GM12875 (cell line): ENCODE measurements around the gene TBX15.

Source experiments
- H3K4me3 ChIP-seq: one replicate; pipeline ENCODE4 v1.5.1; 2011; ENCODE audit warnings: low read depth, low read length, control low read depth
- TF ChIP-seq, protein P1 (sequence below): IDR thresholded peaks from 2 replicates; pipeline ENCODE4 v1.5.1; 2011; ENCODE audit warnings: low read depth, mild to moderate bottlenecking, control low read depth, inconsistent platforms, low read length, moderate library complexity, borderline replicate concordance; ENCODE audit not compliant: insufficient read depth

The TBX15 gene

GRCh38 chr1:118995312-118996016 lies 7.3 kb upstream of the TBX15 start:
- TF ChIP-seq, protein P1, sequence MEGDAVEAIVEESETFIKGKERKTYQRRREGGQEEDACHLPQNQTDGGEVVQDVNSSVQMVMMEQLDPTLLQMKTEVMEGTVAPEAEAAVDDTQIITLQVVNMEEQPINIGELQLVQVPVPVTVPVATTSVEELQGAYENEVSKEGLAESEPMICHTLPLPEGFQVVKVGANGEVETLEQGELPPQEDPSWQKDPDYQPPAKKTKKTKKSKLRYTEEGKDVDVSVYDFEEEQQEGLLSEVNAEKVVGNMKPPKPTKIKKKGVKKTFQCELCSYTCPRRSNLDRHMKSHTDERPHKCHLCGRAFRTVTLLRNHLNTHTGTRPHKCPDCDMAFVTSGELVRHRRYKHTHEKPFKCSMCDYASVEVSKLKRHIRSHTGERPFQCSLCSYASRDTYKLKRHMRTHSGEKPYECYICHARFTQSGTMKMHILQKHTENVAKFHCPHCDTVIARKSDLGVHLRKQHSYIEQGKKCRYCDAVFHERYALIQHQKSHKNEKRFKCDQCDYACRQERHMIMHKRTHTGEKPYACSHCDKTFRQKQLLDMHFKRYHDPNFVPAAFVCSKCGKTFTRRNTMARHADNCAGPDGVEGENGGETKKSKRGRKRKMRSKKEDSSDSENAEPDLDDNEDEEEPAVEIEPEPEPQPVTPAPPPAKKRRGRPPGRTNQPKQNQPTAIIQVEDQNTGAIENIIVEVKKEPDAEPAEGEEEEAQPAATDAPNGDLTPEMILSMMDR: no peak

GRCh38 chr1:118993700-118994026 lies 5.5 kb upstream of the TBX15 start:
- TF ChIP-seq, protein P1: no peak
- H3K4me3 ChIP-seq: no peak overlapping the region

More at GRCh38 chr1:118995312-118996016, 7.3 kb upstream of the TBX15 start:
- H3K4me3 ChIP-seq: no peak overlapping the region

DNA sequence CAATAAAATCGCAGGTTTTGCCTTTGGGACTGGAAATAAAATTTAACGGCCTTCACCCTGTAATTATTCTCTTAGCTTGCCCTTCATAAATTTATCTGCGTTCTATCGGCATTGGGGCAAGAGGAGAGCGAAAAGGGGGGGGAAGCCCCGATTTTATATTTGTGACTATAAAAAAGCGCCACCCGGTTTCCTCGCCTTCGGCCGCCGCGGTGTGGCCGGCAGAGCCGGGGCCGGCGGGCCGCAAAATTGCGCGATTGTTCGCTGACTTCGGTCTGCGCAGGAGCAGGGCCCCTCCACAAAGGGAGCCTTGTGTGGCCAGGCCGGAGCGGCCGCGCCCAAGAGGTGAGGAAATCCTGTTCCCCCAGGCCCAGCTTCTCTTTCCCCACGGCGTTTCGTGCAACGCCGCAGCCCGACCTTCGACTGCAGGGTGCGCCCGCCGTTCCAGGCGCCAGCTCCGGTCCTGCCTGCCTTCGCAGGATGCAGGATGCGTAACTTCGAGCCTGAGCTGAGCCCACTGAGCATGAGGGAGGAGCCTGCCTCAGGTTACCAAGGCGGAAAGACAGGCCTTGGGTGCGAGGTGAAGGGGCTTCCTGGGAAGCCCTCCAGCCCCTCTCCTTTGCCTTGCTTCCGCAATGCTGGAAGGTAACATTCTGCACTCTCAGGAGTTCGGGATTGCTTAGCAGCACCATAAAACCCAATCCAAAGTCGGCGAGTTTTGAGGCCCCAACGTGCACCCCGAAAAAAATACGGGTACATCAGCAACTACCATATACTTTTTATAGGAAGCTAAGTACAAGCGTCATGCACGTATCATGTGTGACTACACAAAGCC lies 4.9 kb upstream of the TBX15 start:
- TF ChIP-seq, protein P1: no peak
- H3K4me3 ChIP-seq: no peak overlapping the region

- H3K4me3 ChIP-seq: no peak overlapping the region
- TF ChIP-seq, protein P1: no peak
These were observed 4.2 kb upstream of the TBX15 start for GRCh38 chr1:118992237-118992825.

- TF ChIP-seq, protein P1: no peak
- H3K4me3 ChIP-seq: no peak overlapping the region
These were observed 3.3 kb upstream of the TBX15 start for GRCh38 chr1:118991448-118991847.

GRCh38 chr1:118990513-118991152 lies 2.5 kb upstream of the TBX15 start:
- TF ChIP-seq, protein P1: no peak
- no peak overlapping the region for H3K4me3 ChIP-seq
